GM06990 (cell line): ENCODE data around the gene DIAPH2.

ENCODE experiments used
- DNase-seq: peaks from one replicate; pipeline ENCODE4 v3.0.0-alpha.2; 2011; ENCODE audit not compliant: insufficient read length; ENCODE audit errors: extremely low read depth
- H3K27me3 ChIP-seq: replicated peaks from 2 replicates; pipeline ENCODE4 v1.6.0; 2011; ENCODE audit warnings: low read length; ENCODE audit not compliant: control insufficient read depth, insufficient read depth
- H3K36me3 ChIP-seq: 2 replicates; pipeline ENCODE4 v1.5.1; 2011; ENCODE audit warnings: low read length; ENCODE audit not compliant: control insufficient read depth, insufficient read depth
- H3K4me3 ChIP-seq: replicated peaks from 2 replicates; pipeline ENCODE4 v1.5.1; 2011; ENCODE audit warnings: low read depth, mild to moderate bottlenecking, control low read depth, low read length
- CTCF ChIP-seq: IDR thresholded peaks from 2 replicates; pipeline ENCODE4 v1.5.1; 2011; ENCODE audit warnings: low read length, control low read depth, mild to moderate bottlenecking, inconsistent platforms; ENCODE audit not compliant: insufficient read depth, poor library complexity, severe bottlenecking

DIAPH2 gene

DNA sequence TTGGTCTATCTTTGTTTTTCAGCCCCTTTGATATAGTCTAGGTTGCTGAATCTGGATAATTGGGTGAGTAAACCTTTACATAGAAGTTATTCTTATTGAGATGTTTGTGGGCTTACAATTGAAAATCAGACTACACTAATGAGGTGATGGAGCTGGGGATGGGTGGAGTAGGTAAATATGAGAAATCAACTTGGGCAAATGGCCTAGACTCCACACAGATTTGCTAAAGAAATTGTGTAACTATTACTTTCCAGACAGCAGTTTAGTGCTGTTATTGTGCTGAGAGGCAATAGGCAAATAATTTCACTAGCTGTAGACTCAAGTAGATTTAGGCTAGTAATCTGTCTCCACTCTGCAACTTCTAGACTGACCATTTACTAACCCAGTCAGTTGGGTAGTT is 8.2 kb downstream of the DIAPH2 start:
- no peak for DNase-seq
- no peaks in the 10 kb centered on the region for H3K27me3 ChIP-seq
- no peak for TF ChIP-seq CTCF

DNA sequence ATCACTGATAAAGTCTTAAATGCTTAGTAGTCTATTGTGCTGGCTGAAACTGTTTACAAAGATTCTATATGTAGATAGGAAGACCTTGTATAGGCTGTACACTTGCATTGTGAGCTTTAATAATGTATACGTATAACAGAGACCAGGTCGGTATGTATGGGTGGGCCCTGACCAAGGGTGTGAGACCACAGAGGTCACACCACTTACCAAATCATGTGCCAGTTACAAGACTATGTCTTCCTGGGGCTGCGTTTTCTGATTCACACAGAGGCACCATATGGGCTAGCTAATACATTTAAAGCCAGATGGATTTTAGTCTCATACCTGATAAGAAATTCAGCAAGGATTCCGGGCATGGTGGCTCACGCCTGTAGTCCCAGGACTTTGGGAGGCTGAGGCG is 8.8 kb downstream of the DIAPH2 start:
- Histone ChIP-seq H3K4me3 (no peak overlapping the region), H3K27me3 (no peaks in the 10 kb centered on the region), H3K36me3 (no peaks in the 10 kb centered on the region)
- no peak for DNase-seq
- TF ChIP-seq CTCF: no peak

More for the DNA sequence above, 8.2 kb downstream of the DIAPH2 start:
- Histone ChIP-seq H3K36me3 (no peaks in the 10 kb centered on the region), H3K4me3 (no peak overlapping the region)

- TF ChIP-seq CTCF: no peak
- no peaks in the 10 kb centered on the region for H3K36me3 ChIP-seq
- DNase-seq: no peak
- no peaks in the 10 kb centered on the region for H3K27me3 ChIP-seq
- no peak overlapping the region for H3K4me3 ChIP-seq
These were observed 11.8 kb downstream of the DIAPH2 start for GRCh38 chrX:96696462-96696861.

GRCh38 chrX:96700625-96701024 is 16.0 kb downstream of the DIAPH2 start:
- Histone ChIP-seq H3K4me3 (no peak overlapping the region), H3K36me3 (no peaks in the 10 kb centered on the region), H3K27me3 (no peaks in the 10 kb centered on the region)
- DNase-seq: no peak
- TF ChIP-seq CTCF: no peak

GRCh38 chrX:96703379-96703778 is 18.7 kb downstream of the DIAPH2 start:
- no peaks in the 10 kb centered on the region for H3K27me3 ChIP-seq
- no peak overlapping the region for H3K4me3 ChIP-seq
- TF ChIP-seq CTCF: no peak
- H3K36me3 ChIP-seq: no peaks in the 10 kb centered on the region
- DNase-seq: no peak

DNA sequence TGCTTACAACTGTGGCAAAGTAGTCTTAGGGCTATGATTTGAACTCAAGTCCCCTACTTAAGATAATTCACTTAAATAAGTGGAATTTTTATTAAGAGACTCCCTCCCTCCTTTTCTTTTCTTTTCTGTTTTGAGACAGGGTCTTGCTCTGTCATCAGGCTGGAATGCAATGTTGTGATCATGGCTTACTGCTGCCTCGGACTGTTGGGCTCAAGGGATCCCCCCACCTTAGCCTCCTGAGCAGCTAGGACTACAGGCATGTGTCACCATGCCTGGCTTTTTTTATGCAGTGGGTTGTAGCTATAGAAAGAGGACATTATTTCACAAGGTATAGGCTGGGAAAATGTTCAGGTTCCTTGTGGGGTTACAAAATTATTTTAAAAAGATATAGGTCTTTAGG is 19.2 kb downstream of the DIAPH2 start:
- TF ChIP-seq CTCF: no peak
- DNase-seq: no peak

More for the DNA sequence above, 19.2 kb downstream of the DIAPH2 start:
- Histone ChIP-seq H3K36me3 (no peaks in the 10 kb centered on the region), H3K4me3 (no peak overlapping the region), H3K27me3 (no peaks in the 10 kb centered on the region)
